ENCODE results near the gene PHF2. TPM values are rescaled to one million over a fixed set of nuclear protein-coding genes. Genes with fewer than 3 reads are reported as not detected.
A peak's percentile ranks its signal among the peaks of the same experiment; 100 is the strongest.

The PHF2 gene
- total RNA-seq, 1 donor from 2014 or later: 22.4 TPM

- no peaks in the 10 kb centered on the region for H3K27me3 Mint-ChIP-seq
- no peak overlapping the region for H3K27ac Mint-ChIP-seq
- H3K4me3 Mint-ChIP-seq: no peak overlapping the region
- peaks cover 14% of the 10 kb centered on the region for H3K9me3 Mint-ChIP-seq
- intact Hi-C loops (cut with micrococcal nuclease): no loop called here
- H3K4me1 Mint-ChIP-seq: peaks cover 18% of the 10 kb centered on the region
- peaks cover 24% of the 10 kb centered on the region for H3K36me3 Mint-ChIP-seq (ENCODE audit: low read depth)
- no peak for DNase-seq
These were observed 10.1 kb downstream of the PHF2 start for GRCh38 chr9:93586290-93587057.

GRCh38 chr9:93587284-93587650, 10.9 kb downstream of the PHF2 start:
- Mint-ChIP-seq H3K27ac (no peak overlapping the region), H3K4me1 (peaks cover 19% of the 10 kb centered on the region), H3K9me3 (peaks cover 14% of the 10 kb centered on the region), H3K27me3 (no peaks in the 10 kb centered on the region), H3K36me3 (ENCODE audit: low read depth) (peaks cover 24% of the 10 kb centered on the region), H3K4me3 (no peak overlapping the region)
- DNase-seq: no peak
- intact Hi-C loops (cut with micrococcal nuclease): no loop called here

DNA sequence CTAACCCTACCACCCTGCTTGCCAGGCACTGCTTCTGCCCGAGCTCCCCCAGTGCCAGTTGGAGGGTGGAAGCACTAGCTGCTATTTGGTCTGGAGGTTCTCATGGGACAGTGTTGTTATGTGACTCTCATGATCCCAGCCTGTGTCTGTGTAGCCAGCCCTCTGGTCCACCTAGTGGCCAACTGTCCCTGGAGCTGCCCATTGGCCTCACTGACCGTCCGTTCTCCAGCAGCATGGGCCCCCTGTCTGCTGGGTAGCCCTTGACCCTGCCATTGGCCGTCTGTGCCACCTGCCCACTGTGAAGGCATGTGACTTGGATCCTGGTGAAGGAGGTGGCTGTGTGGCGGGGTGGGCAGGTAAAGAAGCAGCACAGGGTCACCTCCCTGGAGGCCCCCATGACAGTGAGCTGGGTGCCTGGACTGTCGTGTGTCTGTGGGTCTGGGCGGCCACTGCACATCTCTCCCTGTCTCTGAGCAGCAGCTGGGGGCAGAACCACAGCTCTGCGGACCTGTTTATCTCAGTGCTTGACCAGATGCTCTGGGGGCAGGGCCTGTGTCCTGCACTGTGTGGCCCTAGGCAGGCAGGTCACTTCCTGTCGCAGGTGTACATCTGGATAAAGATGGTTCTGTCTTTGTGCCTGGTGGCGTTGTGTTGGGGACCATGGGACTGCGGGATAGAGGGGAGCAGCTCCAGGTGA, 11.4 kb downstream of the PHF2 start:
- intact Hi-C loops (cut with micrococcal nuclease): no loop called here
- H3K27me3 Mint-ChIP-seq: no peaks in the 10 kb centered on the region
- H3K27ac Mint-ChIP-seq: no peak overlapping the region
- H3K4me3 Mint-ChIP-seq: no peak overlapping the region
- DNase-seq: no peak
- H3K4me1 Mint-ChIP-seq: peaks cover 20% of the 10 kb centered on the region
- peaks cover 20% of the 10 kb centered on the region for H3K36me3 Mint-ChIP-seq (ENCODE audit: low read depth)
- peaks cover 11% of the 10 kb centered on the region for H3K9me3 Mint-ChIP-seq

DNA sequence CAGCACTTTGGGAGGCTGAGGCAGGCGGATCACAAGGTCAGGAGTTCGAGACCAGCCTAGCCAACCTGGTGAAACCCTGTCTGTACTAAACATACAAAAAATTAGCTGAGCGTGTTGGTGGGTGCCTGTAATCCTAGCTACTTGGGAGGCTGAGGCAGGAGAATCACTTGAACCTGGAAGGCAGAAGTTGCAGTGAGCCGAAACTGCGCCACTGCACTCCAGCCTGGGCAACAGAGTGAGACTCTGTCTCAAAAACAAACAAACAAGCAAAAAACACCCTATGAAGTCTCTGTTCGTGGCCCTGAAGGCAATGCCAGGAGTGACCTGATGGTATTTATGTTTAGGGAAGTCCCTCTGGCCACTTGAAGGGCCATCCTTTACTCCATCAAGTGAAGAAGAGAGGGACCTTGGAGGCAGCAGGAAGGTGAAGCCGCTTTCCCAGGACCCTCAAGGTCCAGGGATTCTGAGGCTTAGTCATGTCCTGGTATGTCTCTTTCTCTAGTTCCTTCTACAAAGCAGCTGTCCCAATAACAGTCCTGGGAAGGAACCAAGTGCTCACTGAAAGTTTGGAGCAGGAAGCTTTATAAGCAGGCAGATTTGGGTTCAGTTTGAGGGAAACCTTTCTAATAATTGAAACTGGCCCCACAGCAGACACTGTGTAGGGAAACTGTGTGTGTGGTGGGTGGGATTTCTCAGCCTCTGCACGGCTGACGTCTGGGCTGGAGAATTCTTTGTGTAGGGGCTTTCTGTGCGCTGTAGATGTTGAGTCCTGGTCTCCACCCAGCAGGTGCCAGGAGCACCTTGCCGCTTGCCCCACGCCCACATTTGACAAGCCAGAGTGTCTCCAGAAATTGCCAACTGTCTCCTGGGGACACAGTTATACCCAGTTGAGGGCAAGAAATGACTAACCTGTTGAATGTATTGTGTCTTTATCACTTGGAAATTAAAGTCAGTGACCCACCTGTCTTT, 12.5 kb downstream of the PHF2 start:
- Mint-ChIP-seq H3K36me3 (ENCODE audit: low read depth) (peaks cover 15% of the 10 kb centered on the region), H3K9me3 (peaks cover 6% of the 10 kb centered on the region), H3K4me3 (no peak overlapping the region), H3K4me1 (peaks cover 20% of the 10 kb centered on the region), H3K27ac (no peak overlapping the region), H3K27me3 (no peaks in the 10 kb centered on the region)
- DNase-seq: no peak
- intact Hi-C loops (cut with micrococcal nuclease): no loop called here

DNA sequence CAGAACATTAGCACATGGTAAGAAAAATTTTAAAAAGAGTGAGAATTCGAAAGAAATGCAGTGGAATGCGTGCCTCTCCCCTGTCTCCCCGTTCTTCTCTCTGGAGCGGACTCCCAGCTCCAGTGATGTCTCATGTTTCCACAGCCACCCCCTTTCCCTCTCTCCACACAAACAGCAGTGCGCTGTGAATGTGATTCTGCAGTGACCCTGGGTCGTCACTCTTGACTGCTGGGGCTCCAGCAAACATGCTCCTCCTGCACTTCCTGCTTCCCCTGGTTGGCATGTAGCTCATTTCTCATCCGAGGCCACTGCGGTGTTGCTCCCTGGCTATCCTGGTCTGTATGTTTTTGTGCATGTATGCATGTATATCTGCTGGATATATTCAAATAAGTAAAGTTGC, 13.3 kb downstream of the PHF2 start:
- H3K36me3 Mint-ChIP-seq (ENCODE audit: low read depth): peaks cover 7% of the 10 kb centered on the region
- H3K9me3 Mint-ChIP-seq: no peaks in the 10 kb centered on the region
- DNase-seq: no peak
- no peak overlapping the region for H3K4me3 Mint-ChIP-seq
- H3K27ac Mint-ChIP-seq: peak overlapping the region; percentile 9
- intact Hi-C loops (cut with micrococcal nuclease): no loop called here
- peaks cover 20% of the 10 kb centered on the region for H3K4me1 Mint-ChIP-seq
- no peaks in the 10 kb centered on the region for H3K27me3 Mint-ChIP-seq

GRCh38 chr9:93590609-93591234, 14.3 kb downstream of the PHF2 start:
- Mint-ChIP-seq H3K27ac (no peak overlapping the region), H3K4me3 (no peak overlapping the region), H3K36me3 (ENCODE audit: low read depth) (no peaks in the 10 kb centered on the region), H3K27me3 (no peaks in the 10 kb centered on the region), H3K4me1 (peaks cover 20% of the 10 kb centered on the region), H3K9me3 (no peaks in the 10 kb centered on the region)
- intact Hi-C loops (cut with micrococcal nuclease): no loop called here
- no peak for DNase-seq

DNA sequence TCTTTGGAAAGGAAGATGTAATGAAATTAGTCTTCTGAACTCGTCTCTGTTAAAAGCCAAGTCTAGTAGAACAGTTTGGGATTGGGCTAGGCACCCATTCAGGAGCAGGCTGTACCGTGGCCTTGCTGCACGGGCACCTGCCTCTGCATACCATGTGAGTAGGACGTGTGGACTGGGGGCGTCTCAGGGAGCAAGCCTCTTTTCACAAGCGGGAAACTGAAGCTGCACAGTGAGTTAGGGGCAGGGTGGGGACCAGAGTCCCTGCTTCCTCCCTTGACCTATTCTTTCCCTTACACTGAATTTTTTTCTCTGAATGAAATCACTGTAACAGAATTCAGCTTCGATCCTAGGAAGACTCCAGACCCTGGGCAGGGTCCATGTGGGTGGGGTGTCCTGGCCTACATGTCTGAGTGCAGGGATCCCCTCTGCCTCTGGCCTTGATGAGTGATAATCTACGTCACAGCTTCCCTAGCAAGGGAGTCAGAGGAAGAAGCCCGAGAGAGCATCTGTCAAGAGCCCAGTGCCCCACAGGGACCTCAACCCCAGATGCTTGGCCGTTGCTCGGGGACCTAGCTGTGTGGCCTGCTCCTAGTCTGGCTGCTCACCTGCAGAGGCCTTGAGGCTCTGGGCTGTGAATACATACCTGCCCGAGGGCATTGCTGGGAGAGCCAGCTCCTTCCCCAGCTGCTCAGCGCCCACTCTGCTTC, 15.1 kb downstream of the PHF2 start:
- H3K9me3 Mint-ChIP-seq: no peaks in the 10 kb centered on the region
- intact Hi-C loops (cut with micrococcal nuclease): no loop called here
- peak overlapping the region; percentile 53 for H3K27ac Mint-ChIP-seq
- DNase-seq: peak; percentile 51
- no peaks in the 10 kb centered on the region for H3K27me3 Mint-ChIP-seq
- H3K36me3 Mint-ChIP-seq (ENCODE audit: low read depth): no peaks in the 10 kb centered on the region
- H3K4me1 Mint-ChIP-seq: peaks cover 22% of the 10 kb centered on the region
- no peak overlapping the region for H3K4me3 Mint-ChIP-seq

DNA sequence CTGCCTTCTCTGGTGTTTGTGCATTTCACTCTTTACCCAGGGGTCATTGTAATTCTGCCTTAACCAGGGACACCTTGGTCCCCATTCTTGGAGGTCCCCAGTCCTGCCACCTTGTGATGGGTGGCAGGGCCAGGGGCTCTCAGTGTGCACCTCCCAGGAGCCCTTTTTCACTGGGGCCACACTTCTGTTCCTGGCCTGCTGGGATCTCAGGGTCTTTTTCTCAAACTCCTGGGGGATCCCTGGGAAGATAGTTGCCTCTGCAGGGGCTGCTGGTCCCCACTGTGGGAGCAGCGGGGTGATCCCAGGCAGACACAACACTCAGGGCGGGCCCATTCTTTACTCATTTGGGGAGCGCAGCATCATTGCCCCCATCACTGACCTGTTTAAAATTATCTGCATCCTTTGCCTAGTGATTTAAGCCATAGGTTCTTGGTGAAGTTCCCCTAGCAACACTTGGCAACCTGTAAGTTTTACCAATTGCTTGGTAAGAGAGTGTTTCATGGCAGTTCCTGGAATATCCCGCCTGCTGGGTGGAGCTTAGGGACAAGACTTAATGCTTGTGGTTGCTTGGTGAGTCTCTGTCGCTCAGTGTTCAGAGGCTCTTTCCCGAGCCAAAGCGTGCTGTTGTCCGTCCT, 15.7 kb downstream of the PHF2 start:
- H3K4me3 Mint-ChIP-seq: no peak overlapping the region
- intact Hi-C loops (cut with micrococcal nuclease): no loop called here
- H3K9me3 Mint-ChIP-seq: no peaks in the 10 kb centered on the region
- H3K27me3 Mint-ChIP-seq: no peaks in the 10 kb centered on the region
- H3K27ac Mint-ChIP-seq: no peak overlapping the region
- peaks cover 19% of the 10 kb centered on the region for H3K4me1 Mint-ChIP-seq
- DNase-seq: no peak
- H3K36me3 Mint-ChIP-seq (ENCODE audit: low read depth): no peaks in the 10 kb centered on the region

GRCh38 chr9:93592643-93593021, 16.2 kb downstream of the PHF2 start:
- Mint-ChIP-seq H3K9me3 (no peaks in the 10 kb centered on the region), H3K27me3 (no peaks in the 10 kb centered on the region), H3K36me3 (ENCODE audit: low read depth) (no peaks in the 10 kb centered on the region), H3K4me1 (peaks cover 23% of the 10 kb centered on the region), H3K27ac (no peak overlapping the region), H3K4me3 (no peak overlapping the region)
- DNase-seq: no peak
- intact Hi-C loops (cut with micrococcal nuclease): no loop called here

DNA sequence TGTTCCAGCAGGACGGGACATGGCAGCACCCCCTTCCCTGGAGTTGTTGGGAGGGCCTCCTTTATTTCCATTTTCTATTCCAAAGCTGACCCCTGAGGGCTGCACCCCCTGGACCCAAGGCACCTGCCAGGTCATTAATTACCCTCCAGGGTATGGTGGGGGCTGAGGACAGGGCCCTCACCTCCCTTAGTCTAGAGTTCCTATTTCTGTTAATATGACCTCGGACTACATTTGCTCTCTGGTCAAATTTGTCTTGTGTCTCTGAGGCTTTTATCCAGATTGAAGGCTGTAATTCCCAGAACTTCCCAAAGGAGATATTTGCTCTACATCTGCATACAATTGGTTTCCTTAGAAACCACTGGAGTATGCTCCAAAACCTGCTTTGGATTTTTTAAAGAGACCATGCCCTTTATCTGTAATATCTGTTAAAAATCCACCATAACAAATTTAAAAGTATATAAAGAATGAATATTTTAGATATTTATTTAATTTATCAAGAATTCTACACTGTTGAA, 16.8 kb downstream of the PHF2 start:
- no peak for DNase-seq
- Mint-ChIP-seq H3K36me3 (ENCODE audit: low read depth) (no peaks in the 10 kb centered on the region), H3K4me3 (no peak overlapping the region), H3K27me3 (no peaks in the 10 kb centered on the region), H3K27ac (no peak overlapping the region), H3K4me1 (peaks cover 27% of the 10 kb centered on the region), H3K9me3 (no peaks in the 10 kb centered on the region)
- intact Hi-C loops (cut with micrococcal nuclease): no loop called here

DNA sequence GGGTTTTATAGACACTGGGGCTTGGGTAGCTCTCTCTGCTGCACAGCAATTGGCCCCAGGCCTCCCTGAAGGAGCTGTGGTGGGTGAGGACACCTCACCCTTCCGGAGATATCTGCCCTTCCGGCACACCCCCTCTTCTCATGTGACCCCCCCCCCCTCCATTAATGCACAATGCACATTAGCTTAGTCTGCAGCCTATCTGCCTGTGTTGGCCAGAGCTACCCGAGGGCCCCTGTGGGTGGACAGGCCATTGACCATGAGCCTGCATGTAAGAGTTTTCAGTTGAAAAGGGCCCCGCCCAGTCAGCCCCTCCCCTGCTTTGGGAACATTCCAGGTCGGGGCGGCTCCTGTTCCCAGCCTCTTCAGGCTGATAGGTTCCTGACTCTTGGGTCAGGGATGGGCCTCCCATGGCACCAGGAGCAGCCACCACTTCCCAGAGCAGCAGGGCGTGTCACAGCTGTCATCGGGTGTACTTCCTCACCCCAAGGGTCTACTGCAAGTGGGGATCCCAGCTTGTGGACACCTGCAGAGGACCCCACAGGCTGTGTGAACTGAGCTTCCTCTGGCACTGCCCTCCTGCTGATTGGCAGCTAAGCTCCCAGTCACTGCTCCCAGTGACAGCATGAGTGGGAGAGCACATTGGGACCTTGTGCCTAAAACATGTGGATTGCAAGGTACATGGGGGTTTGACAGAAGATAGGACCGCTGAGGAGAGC, 17.8 kb downstream of the PHF2 start:
- intact Hi-C loops (cut with micrococcal nuclease): no loop called here
- Mint-ChIP-seq H3K4me3 (no peak overlapping the region), H3K36me3 (ENCODE audit: low read depth) (no peaks in the 10 kb centered on the region), H3K9me3 (no peaks in the 10 kb centered on the region), H3K4me1 (peaks cover 32% of the 10 kb centered on the region), H3K27ac (no peak overlapping the region), H3K27me3 (no peaks in the 10 kb centered on the region)
- no peak for DNase-seq

DNA sequence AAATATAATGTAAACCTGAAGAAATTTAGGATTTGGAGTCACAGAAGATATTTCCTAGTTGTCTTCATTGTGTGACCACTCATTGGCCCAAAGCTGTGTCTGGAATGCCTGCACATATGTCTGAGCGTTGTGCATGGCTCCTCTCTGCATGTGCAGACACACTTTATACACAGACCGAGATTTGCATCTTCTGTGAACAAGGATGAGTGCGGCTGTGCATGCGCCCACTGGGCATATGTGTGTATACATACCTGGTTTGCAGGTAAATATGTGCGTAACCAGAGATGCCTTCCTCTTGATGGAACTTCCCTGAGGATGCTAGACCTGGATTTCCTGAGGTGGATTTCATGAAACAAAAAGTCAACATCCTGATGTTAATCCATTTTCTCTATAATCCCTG, 19.1 kb downstream of the PHF2 start:
- Mint-ChIP-seq H3K9me3 (no peaks in the 10 kb centered on the region), H3K36me3 (ENCODE audit: low read depth) (peaks cover 3% of the 10 kb centered on the region), H3K4me3 (no peak overlapping the region), H3K27me3 (no peaks in the 10 kb centered on the region), H3K4me1 (peaks cover 38% of the 10 kb centered on the region), H3K27ac (no peak overlapping the region)
- intact Hi-C loops (cut with micrococcal nuclease): no loop called here
- no peak for DNase-seq
